GM19452 (cell line): ENCODE data around the gene TUBG2.

Source experiments
- ATAC-seq: cut with Tn5 transposase; IDR thresholded peaks from one replicate; pipeline ENCODE4 v1.9.1; 2021; ENCODE audit not compliant: unreplicated experiment

Gene TUBG2

DNA sequence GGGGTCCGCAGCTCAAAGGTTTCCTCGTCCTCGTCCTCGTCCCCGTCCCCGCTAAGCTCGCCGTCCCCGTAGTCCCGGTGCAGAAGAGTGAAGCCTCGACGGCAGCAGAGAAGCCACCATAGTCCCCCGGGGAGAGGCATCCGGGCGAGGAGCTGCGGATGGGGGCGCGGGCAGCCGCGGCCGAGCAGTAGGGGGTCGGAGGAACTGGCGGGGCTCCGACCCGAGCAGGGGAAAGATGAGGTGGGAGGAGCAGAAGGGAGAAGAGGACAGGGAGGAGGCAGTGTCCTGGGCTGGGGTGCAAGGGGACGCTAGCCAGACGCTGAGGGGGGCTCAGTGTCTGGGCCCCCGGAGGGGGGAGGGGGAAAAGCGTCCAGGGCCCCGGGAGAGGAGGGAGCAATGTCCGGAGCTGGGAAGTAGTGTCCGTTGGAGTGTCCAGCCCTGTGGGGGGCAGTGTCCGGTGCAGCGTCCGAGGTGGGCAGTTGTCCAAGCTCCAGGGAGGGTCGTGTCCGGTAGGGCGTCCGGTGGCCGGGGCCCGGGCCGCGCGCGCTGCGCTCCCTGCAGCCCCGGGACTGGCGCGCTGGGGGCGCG lies 17.4 kb downstream of the TUBG2 start, which contains the start of gene PLEKHH3:
PLEKHH3 (minus strand) TSS at position 571 of the 588 bp plus-strand sequence; CDS start at position 140, 431 bp downstream.
- no peak for ATAC-seq

DNA sequence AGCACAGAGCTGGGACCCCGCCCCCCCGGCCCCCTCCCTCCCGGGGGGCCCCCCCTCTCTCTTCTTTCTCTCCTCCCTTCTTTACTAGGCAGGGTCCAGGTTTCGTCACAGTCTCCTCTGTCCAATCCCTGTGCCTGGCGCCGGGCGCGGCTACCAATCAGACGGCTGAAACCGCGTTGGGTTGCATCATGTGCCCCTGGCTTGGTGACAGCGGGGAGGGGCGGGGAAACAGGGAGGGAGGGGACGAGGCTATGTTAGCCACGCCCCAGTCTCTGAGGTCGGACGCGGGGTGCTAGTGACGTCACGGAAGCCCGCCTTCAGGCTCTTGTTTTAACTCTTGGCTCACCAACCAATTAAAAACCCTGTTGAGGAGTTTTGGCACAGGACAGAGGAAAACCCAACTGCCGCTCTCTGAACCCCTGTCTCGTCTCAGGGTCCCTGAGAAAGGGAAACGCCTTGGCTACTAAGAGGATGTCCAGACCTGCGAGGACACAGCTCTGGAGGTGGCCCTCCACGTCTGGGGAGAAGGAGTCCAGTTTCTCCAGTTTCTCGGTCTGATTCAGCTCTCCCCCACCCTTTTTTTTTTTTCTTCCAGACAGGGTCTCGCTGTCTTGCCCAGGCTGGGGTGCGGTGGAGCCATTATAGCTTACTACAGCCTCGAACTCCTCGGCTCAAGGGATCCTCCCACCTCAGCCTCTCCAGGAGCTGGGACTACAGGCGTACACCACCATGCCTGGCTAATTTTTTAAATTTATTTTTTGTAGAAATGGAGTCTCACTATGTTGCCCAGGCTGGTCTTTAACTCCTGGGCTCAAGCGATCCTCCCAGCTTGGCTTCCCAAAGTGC lies 18.2 kb downstream of the TUBG2 start:
- peak; percentile 55 for ATAC-seq

DNA sequence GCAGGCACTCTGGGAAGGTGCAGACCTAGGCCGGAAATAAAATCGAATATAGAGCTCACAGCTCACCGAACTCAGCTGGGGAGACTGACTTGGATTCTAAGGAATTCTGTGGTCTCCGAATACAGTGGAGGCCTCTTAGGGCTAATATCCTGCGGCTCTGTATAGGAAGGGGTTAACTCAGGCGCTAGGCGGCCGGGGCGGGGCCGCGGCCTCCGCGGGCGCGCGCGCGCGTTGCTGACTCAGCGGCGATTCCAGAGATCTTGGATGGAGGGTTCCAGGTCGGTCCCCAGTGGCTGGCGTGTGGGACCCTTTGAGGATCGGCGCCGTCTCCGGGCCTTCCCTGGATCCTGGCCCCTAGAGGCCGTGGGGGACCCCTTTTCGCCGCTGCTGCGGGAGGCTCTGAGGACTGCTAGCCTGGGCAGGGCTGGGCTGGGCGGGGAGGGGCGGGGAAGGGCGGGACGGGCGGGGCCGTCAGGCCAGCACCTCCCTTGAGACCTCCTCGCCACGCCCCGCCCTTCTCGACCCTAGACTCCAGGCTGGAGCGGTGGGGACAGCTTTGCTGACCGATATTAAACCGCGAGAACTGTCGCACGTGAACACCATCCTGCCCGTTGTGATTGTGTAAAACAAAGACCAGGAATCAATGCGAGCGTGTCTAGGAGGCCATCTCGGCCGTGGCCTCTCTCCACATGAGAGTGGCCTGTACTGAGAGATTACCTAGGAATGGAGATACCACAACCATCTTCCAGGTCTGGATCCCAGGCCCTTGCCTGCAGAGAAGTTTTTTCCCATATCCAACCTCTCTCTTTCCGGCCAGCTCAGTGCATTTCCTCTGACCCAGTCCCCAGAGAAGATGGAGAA lies 19.1 kb downstream of the TUBG2 start:
- peak; percentile 30 for ATAC-seq

DNA sequence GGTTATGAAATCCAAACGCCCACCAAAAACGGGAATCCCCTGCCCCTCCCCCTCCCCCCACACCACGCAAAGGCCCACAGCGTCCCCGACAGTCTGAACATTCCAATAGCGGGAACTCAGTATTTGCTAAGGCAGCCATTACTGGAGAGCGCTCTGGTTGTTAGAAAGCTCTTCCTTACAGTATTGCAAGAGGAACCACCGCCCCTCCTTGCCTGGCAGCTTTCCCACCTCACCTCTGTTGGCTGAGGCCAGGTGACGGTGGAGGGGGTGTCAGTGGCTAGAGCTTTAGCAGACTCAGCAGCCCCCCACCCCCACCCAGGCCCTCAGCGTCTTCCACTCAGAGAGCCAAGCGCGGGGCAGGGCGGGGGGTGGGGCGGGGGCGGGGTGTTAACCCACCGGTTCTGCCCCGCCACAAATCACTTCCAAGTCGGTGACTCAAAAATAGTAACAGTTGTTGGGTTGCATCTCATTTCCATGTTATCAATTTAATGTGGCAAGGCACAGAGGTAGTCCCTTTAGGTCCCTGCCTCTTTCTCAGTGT lies 19.9 kb downstream of the TUBG2 start:
- ATAC-seq = no peak

DNA sequence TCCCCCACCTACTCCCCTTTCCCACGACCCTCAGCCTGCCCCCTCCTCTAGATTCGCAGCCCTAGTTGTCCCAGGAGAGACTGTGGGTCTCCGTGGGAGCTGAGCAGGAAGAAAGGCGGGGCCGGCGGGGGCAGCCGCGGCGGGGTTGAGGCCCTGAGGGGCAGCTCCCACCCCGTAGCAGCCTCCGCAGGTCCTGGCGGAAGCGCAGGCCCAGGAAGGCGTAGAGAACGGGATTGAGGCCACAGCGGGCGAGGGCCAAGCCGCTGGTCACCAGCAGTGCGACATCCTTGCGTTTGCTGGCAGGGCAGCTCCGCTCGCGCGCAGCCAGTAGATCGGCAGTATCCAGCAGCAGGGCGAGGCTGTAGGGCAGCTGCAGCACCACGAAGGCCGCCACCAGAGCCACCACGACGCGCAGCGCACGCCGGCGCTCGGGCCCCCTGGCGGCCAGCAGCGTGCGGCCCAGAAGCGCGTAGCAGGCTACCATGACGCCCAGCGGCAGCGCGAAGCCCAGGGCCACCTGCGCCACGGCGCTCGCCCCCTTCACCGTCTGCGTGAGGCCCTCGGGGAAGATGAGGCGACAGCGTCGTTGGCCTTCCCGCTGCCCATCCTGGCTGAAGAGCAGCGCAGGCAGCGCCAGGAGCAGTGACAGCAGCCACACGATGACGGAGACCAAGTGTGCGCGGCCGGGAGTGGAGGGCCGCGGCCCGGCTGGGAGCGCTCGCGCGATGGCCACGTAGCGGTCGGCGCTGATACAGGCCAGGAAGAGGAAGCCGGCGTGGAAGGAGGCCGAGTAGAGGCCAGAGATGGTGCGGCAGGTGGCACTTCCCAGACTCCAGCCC lies 20.6 kb downstream of the TUBG2 start:
- no peak for ATAC-seq

DNA sequence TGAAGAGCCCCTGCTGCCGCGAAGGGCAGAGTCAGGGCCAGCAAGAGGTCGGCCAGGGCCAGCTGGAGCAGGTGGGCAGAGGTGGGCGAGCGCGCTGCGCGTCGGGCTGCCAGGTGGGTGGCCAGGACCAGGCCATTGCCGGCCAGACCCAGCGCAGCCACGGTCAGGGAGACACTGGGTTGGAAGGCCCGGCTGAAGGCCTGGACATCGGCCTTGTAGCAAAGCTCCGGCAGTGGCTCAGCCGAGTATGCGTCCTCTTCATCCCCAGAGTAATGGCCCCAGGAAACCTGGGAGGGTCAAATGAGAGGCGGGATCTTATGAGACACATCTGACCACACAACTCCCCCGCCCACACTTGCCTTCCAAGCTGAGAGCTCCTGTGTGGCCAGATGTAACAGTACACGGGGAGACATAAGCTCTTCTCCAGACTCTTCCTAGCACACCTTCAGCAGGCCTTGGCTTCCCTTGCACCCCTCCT lies 21.3 kb downstream of the TUBG2 start:
- no peak for ATAC-seq

DNA sequence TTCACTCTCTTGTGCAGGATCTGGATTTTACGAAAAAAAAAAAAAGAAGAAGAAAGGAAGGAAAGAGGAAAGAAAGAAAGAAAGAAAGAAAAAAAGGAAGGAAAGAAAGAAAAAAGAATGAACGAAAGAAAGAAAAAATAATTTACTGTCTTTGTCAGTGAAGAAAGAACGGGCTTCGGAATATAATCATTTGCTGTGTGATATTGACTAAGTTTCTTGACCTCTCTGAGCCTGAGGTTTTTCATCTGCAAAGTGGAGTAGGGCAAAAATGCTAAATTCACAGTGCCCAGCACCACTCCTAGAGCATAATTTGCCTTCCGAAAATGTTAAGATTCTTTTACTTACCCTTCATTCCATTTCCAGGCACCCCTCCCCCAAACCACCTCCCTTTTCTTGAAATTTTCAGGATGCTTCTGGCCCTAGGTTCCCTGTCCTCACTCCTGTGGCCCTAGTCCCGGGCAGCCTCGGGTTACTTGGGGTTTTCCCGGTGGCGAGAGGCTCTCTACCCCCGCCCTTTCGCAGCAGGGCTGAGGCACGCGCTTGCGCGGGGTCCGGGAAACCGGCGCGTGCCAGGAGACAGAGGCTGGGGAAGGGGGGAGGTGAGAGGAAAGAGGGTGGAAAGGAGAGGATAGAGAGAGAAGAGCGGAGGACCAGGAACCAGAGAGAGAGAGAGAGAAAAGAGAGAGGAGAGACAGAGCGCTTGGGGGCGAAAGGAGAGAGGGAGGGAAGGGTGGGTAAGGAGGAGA lies 23.1 kb downstream of the TUBG2 start, which contains the start of gene CNTNAP1:
CNTNAP1 (plus strand) TSS at position 556 of the 746 bp plus-strand sequence. CDS start 299 bp downstream, outside the sequence.
- no peak for ATAC-seq

DNA sequence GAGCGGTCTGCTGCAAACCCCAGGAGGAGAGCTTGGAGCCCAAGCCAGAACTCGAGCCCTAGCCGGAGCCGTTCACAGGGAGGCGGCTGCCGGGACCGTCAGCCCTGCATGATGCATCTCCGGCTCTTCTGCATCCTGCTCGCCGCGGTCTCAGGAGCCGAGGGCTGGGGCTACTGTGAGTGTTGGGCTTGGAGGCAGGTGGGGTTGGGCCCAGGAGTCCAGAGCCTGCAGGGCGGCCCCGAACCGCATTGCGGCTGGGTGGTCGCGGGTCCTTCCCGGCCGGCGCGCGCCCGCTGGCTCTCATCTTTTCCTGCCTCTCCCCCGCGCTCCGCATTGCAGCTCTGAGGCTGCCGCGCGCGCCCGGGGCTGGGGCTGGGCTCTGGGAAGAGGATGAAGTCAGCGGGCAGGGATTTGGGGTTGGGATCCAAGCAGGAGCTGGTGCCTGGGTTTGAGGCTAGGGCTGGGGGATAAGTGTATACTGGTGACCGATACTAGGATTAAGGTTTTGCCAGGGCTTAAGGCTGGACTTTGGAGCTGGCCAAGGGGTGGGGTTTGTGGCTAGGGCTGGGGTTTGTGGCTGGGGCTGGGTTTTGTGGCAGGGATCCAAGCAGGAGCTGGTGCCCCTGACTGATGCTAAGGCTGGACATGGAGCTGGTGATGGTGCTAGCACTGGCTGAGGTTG lies 23.8 kb downstream of the TUBG2 start:
- ATAC-seq = no peak

DNA sequence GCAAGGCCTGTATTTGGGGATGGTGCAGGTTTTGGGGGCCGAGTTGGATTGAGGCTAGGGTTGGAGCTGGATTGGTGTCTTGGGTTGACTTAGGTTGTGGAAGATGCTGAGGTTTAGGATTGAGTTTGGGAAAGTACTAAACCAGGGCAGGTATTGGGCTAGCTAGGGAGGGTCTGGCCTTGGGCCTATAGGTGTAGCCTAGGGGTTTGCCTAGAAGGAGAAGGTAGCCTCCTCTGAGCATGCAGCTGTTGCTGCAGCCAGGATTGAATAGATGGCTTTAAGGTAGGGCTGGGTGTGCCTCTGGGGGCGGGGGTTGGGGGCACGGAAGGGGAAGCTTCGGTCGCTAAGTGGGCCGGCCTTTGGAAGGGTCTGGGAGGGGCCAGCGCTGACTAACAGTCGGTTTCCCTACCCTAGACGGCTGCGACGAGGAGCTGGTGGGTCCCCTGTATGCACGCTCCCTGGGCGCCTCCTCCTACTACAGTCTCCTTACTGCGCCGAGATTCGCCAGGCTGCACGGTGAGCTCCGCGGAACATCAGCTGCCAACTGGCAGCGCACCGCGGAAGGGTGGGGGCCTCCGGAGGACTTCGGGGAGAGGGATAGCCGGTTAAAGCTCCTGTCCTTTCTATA lies 24.4 kb downstream of the TUBG2 start:
- ATAC-seq = no peak

DNA sequence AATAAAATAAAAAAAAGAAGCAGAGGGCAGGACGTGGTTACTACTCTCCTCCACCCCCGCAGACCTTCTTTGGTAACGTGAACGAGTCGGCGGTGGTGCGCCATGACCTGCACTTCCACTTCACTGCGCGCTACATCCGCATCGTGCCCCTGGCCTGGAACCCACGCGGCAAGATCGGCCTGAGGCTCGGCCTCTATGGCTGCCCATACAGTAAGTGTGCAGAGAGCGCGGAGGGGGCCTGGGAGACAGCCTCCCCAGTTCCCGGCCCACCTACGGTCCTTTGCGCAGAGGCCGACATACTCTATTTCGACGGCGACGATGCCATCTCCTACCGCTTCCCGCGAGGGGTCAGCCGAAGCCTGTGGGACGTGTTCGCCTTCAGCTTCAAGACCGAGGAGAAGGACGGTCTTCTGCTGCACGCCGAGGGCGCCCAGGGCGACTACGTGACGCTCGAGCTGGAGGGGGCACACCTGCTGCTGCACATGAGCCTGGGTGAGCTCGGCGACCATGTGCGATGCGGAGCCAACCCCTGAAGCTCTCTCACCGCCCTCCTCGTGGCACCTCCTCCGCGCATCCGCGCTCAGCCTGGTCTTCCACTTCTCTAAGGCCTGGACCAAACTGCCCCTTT lies 26.0 kb downstream of the TUBG2 start:
- no peak for ATAC-seq

DNA sequence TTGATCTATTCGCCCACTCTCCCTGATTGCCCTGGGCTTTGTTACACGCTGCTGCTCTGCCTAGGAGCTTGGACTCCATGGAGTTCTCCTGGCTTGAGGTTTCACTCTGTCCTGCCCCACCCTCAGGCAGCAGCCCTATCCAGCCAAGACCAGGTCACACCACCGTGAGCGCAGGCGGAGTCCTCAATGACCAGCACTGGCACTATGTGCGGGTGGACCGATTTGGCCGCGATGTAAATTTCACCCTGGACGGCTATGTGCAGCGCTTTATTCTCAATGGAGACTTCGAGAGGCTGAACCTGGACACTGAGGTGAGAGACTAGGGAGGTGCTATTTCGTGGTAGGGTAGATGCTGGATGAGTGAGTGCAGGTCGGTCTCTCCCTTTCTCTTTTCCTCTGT lies 26.7 kb downstream of the TUBG2 start:
- ATAC-seq = no peak

DNA sequence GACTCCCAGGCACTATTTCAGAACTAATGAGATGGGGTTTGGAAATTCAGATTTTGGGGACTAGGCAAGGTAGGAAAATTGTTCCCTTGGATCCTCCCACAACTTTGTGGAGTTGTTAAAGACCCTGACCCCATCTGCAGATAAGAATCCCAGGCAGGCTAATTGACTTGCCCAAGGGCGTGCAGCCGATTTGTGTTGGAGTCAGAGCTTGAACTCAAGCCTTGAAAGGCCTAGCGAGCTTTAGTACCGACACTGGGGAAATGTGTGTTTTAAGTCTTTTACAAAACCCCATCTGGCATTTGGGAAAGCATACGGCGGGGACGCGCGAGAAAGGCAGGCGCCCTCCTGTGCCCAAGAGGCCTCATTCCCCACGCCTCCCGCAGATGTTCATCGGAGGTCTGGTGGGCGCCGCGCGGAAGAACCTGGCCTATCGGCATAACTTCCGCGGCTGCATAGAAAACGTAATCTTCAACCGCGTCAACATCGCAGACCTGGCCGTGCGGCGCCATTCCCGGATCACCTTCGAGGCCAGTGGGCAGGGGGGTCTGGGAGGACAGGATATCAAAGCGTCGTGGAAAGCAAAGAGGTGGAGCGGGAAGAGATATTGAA lies 27.5 kb downstream of the TUBG2 start:
- ATAC-seq = no peak

DNA sequence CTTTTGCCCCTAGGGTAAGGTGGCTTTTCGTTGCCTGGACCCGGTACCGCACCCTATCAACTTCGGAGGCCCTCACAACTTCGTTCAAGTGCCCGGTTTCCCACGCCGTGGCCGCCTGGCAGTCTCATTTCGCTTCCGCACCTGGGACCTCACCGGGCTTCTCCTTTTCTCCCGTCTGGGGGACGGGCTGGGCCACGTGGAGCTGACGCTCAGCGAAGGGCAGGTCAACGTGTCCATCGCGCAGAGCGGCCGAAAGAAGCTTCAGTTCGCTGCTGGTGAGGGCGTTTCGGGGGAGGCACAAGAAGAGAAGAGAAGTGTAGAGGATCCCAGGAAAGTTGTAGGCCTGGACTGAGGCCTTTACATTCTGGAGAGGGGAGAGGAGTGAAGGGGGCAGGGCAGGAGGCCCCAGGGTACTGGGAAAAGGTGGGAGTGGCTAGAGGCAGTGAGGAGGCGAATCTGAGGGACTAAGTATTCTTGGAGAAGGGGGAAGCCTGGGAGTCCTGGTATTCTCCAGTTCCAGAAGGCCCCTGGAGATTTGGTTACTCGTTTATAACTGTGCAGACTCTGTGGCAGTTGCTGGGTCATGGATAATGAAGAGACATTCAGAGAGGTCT lies 28.7 kb downstream of the TUBG2 start:
- no peak for ATAC-seq

DNA sequence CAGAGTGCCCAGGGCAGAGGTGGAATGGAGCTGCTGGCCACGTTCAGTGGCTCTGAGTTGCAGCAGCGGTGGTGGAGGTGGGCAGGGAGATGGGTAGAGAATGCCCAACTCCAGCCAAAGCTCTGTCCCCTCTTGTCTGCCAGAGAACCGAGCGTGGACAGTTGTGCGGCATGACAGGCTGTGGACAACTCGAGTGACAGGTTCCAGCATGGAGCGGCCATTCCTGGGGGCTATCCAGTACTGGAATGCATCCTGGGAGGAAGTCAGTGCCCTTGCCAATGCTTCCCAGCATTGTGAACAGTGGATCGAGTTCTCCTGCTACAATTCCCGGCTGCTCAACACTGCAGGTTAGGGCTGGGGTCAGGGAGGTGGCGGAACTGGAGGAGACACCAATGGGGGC lies 31.5 kb downstream of the TUBG2 start:
- ATAC-seq = no peak

DNA sequence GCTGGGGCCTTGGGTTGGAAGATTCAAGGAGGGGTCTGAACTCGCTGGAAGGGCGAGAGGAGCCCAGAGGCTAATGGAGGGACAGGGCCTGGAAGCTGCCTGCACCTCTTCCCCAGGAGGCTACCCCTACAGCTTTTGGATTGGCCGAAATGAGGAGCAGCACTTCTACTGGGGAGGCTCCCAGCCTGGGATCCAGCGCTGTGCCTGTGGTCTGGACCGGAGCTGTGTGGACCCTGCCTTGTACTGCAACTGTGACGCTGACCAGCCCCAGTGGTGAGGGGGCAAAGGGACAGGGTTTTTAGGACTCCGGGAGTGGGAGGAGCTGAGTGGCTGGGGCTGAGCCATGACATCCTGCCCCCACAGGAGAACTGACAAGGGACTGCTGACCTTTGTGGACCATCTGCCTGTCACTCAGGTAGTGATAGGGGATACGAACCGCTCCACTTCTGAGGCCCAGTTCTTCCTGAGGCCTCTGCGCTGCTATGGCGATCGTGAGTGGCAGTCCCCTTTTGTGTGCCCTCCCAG lies 32.0 kb downstream of the TUBG2 start:
- ATAC-seq = no peak

DNA sequence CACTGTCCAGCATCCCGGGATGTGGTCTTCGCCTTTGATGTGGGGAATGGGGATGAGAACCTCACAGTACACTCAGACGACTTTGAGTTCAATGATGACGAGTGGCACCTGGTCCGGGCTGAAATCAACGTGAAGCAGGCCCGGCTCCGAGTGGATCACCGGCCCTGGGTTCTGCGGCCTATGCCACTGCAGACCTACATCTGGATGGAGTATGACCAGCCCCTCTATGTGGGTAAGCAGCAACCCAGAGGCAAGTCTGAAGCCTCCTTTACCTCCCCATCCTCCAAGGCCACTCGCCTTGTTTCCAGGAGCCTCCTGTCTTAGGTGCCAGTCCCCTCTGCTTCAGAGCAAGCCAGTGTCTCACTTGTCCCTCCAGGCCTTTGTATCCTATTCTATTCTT lies 33.4 kb downstream of the TUBG2 start:
- no peak for ATAC-seq

DNA sequence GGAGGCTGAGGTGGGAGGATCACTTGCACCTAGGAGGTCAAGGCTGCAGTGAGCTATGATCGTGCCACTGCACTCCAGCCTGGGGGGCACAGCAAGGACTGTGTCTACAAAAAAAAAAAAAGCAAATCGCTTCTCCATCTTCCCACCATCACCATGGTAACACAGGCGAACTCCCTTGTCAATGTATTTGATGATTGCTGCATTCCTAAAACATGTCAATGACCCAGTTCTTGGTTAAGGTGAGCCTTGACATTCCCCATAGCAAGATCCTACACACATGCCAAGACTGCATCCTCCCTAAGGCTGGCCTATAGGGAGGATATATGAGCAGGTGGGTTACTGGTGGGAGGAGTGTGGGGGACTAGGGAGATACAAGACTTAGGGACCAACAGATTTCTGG lies 35.4 kb downstream of the TUBG2 start:
- no peak for ATAC-seq
